ENCODE results near the gene GSG1. TPM values are rescaled to one million over a fixed set of nuclear protein-coding genes. Genes with fewer than 3 reads are reported as not detected.
"Not testable (repeated sequence)": the region's sequence is repeated elsewhere in the genome, so short reads cannot be mapped to it uniquely, and the experiment has no call there.

Gene GSG1
- total and polyA plus RNA-seq, 2 donors, result 0.05 to 0.14 TPM

- H3K9me3 ChIP-seq (ENCODE audit: control insufficient read depth in 2 of 2, insufficient read depth in 1 of 2, low read length in 1 of 2), result no peaks in the 10 kb centered on the region
- WGBS, result over 99% methylated on average over 2 of the region's 2 CpGs
- no peak overlapping the region for H3K27ac ChIP-seq (ENCODE audit: low read depth in 1 of 2, low read length in 1 of 2)
- peaks cover 0 to 7% of the 10 kb centered on the region in 2 donors for H3K27me3 ChIP-seq (ENCODE audit: control insufficient read depth in 2 of 2, insufficient read depth in 1 of 2, low read length in 1 of 2)
- DNase-seq (ENCODE audit: low read depth in 6 of 9, low spot score in 9 of 9), result no peak
- H3K36me3 ChIP-seq (ENCODE audit: control insufficient read depth in 2 of 2, insufficient read depth in 2 of 2, low read length in 1 of 2), result no peaks in the 10 kb centered on the region
- no peak overlapping the region for H3K4me3 ChIP-seq (ENCODE audit: low read length in 2 of 2)
- H3K4me1 ChIP-seq (ENCODE audit: control insufficient read depth in 2 of 2, insufficient read depth in 2 of 2, low read length in 2 of 2), result peaks cover 2 to 8% of the 10 kb centered on the region in 2 donors
Measured at GRCh38 chr12:13041224-13041623, 62.2 kb downstream of the GSG1 start.

- Histone ChIP-seq H3K27ac (ENCODE audit: low read depth in 1 of 2, low read length in 1 of 2) (no peak overlapping the region), H3K4me1 (ENCODE audit: control insufficient read depth in 2 of 2, insufficient read depth in 2 of 2, low read length in 2 of 2) (peaks cover 2 to 4% of the 10 kb centered on the region in 2 donors)
Measured at GRCh38 chr12:13039328-13039956, 64.0 kb downstream of the GSG1 start.

GRCh38 chr12:13038491-13039161 lies 64.8 kb downstream of the GSG1 start:
- 97% methylated on average over 4 of the region's 4 CpGs for WGBS
- Histone ChIP-seq H3K4me3 (ENCODE audit: low read length in 2 of 2) (no peak overlapping the region), H3K27ac (ENCODE audit: low read depth in 1 of 2, low read length in 1 of 2) (no peak overlapping the region), H3K9me3 (ENCODE audit: control insufficient read depth in 2 of 2, insufficient read depth in 1 of 2, low read length in 1 of 2) (no peaks in the 10 kb centered on the region), H3K36me3 (ENCODE audit: control insufficient read depth in 2 of 2, insufficient read depth in 2 of 2, low read length in 1 of 2) (no peaks in the 10 kb centered on the region), H3K27me3 (ENCODE audit: control insufficient read depth in 2 of 2, insufficient read depth in 1 of 2, low read length in 1 of 2) (no peaks in the 10 kb centered on the region), H3K4me1 (ENCODE audit: control insufficient read depth in 2 of 2, insufficient read depth in 2 of 2, low read length in 2 of 2) (no peaks in the 10 kb centered on the region)
- no peak for DNase-seq (ENCODE audit: low read depth in 6 of 9, low spot score in 9 of 9)

More at GRCh38 chr12:13039328-13039956, 64.0 kb downstream of the GSG1 start:
- Histone ChIP-seq H3K9me3 (ENCODE audit: control insufficient read depth in 2 of 2, insufficient read depth in 1 of 2, low read length in 1 of 2) (no peaks in the 10 kb centered on the region), H3K4me3 (ENCODE audit: low read length in 2 of 2) (no peak overlapping the region), H3K27me3 (ENCODE audit: control insufficient read depth in 2 of 2, insufficient read depth in 1 of 2, low read length in 1 of 2) (peaks cover 0 to 2% of the 10 kb centered on the region in 2 donors), H3K36me3 (ENCODE audit: control insufficient read depth in 2 of 2, insufficient read depth in 2 of 2, low read length in 1 of 2) (no peaks in the 10 kb centered on the region)
- 79% methylated on average over 5 of the region's 5 CpGs for WGBS
- no peak for DNase-seq (ENCODE audit: low read depth in 6 of 9, low spot score in 9 of 9)

GRCh38 chr12:13036881-13037280 lies 66.6 kb downstream of the GSG1 start:
- no peaks in the 10 kb centered on the region for H3K27me3 ChIP-seq (ENCODE audit: control insufficient read depth in 2 of 2, insufficient read depth in 1 of 2, low read length in 1 of 2)
- 99% methylated on average over 3 of the region's 3 CpGs for WGBS
- no peak for DNase-seq (ENCODE audit: low read depth in 6 of 9, low spot score in 9 of 9)

GRCh38 chr12:13035335-13035734 lies 68.1 kb downstream of the GSG1 start:
- not testable (repeated sequence) for H3K27ac ChIP-seq (ENCODE audit: low read depth in 1 of 2, low read length in 1 of 2); H3K4me1 ChIP-seq (ENCODE audit: control insufficient read depth in 2 of 2, insufficient read depth in 2 of 2, low read length in 2 of 2); DNase-seq (ENCODE audit: low read depth in 6 of 9, low spot score in 9 of 9); H3K4me3 ChIP-seq (ENCODE audit: low read length in 2 of 2); H3K27me3 ChIP-seq (ENCODE audit: control insufficient read depth in 2 of 2, insufficient read depth in 1 of 2, low read length in 1 of 2); H3K9me3 ChIP-seq (ENCODE audit: control insufficient read depth in 2 of 2, insufficient read depth in 1 of 2, low read length in 1 of 2); H3K36me3 ChIP-seq (ENCODE audit: control insufficient read depth in 2 of 2, insufficient read depth in 2 of 2, low read length in 1 of 2)
- WGBS, result 96% methylated on average over 5 of the region's 5 CpGs

More at GRCh38 chr12:13036881-13037280, 66.6 kb downstream of the GSG1 start:
- no peaks in the 10 kb centered on the region for H3K36me3 ChIP-seq (ENCODE audit: control insufficient read depth in 2 of 2, insufficient read depth in 2 of 2, low read length in 1 of 2)
- no peak overlapping the region for H3K27ac ChIP-seq (ENCODE audit: low read depth in 1 of 2, low read length in 1 of 2)
- no peaks in the 10 kb centered on the region for H3K4me1 ChIP-seq (ENCODE audit: control insufficient read depth in 2 of 2, insufficient read depth in 2 of 2, low read length in 2 of 2)
- no peak overlapping the region for H3K4me3 ChIP-seq (ENCODE audit: low read length in 2 of 2)
- no peaks in the 10 kb centered on the region for H3K9me3 ChIP-seq (ENCODE audit: control insufficient read depth in 2 of 2, insufficient read depth in 1 of 2, low read length in 1 of 2)

Other genes with a start within 250 kb of the GSG1 start
- gene GPRC5A, start 212.1 kb downstream of the GSG1 start, total RNA-seq, result 0.09 TPM
- 1.1 TPM for gene GPRC5A, start 212.1 kb downstream of the GSG1 start, polyA plus RNA-seq
- not detected for gene GPRC5D, start 151.5 kb downstream of the GSG1 start, total RNA-seq
- 0.05 TPM for gene GPRC5D, start 151.5 kb downstream of the GSG1 start, polyA plus RNA-seq
- 3.9 TPM for gene HEBP1, start 103.4 kb downstream of the GSG1 start, total RNA-seq
- gene HEBP1, start 103.4 kb downstream of the GSG1 start, polyA plus RNA-seq, result 42.3 TPM
- 4.1 TPM for gene FAM234B, start 59.3 kb downstream of the GSG1 start, total RNA-seq
- 3.8 TPM for gene FAM234B, start 59.3 kb downstream of the GSG1 start, polyA plus RNA-seq
- gene EMP1, start 93.1 kb upstream of the GSG1 start, total RNA-seq, result 8.1 TPM
- 33.1 TPM for gene EMP1, start 93.1 kb upstream of the GSG1 start, polyA plus RNA-seq

All from thymus (tissue), 11 donors.